H9 (cell line): Measurements from ENCODE around the gene ARHGAP22. TPM values are rescaled to one million over a fixed set of nuclear protein-coding genes. Genes with fewer than 3 reads are reported as not detected.

Experiments used
- DNase-seq: peaks from one replicate; pipeline ENCODE4 v3.0.0-alpha.2; 2017
- H2AFZ ChIP-seq: one replicate; pipeline ENCODE4 v1.6.1; 2013; ENCODE audit warnings: mild to moderate bottlenecking, low read length, control low read depth, moderate library complexity
- H2AK5ac ChIP-seq: 2 replicates; pipeline ENCODE4 v1.6.1; 2013; ENCODE audit warnings: low read length, control low read depth, mixed read lengths; ENCODE audit not compliant: insufficient read length
- H2BK120ac ChIP-seq: one replicate; pipeline ENCODE4 v1.6.1; 2013; ENCODE audit warnings: low read depth, mild to moderate bottlenecking, low read length, control low read depth, inconsistent platforms; ENCODE audit not compliant: poor library complexity, severe bottlenecking
- H2BK12ac ChIP-seq: 2 replicates; pipeline ENCODE4 v1.6.1; 2013; ENCODE audit warnings: low read length, control low read depth, mixed read lengths, low read depth; ENCODE audit not compliant: insufficient read length
- H2BK15ac ChIP-seq: 2 replicates; pipeline ENCODE4 v1.6.1; 2013; ENCODE audit warnings: low read depth, low read length, control low read depth
- H2BK20ac ChIP-seq: one replicate; pipeline ENCODE4 v1.6.1; 2013; ENCODE audit warnings: low read depth, mild to moderate bottlenecking, low read length, control low read depth, inconsistent platforms; ENCODE audit not compliant: poor library complexity, severe bottlenecking
- H2BK5ac ChIP-seq: 2 replicates; pipeline ENCODE4 v1.6.1; 2013; ENCODE audit warnings: low read length, control low read depth, mixed read lengths; ENCODE audit not compliant: insufficient read length
- H3K14ac ChIP-seq: 2 replicates; pipeline ENCODE4 v1.6.1; 2013; ENCODE audit warnings: low read length, control low read depth; ENCODE audit not compliant: insufficient read depth
- H3K18ac ChIP-seq: 2 replicates; pipeline ENCODE4 v1.6.1; 2013; ENCODE audit warnings: low read depth, mild to moderate bottlenecking, mixed read lengths, low read length, control low read depth; ENCODE audit not compliant: insufficient read length
- H3K23ac ChIP-seq: 2 replicates; pipeline ENCODE4 v1.6.1; 2013; ENCODE audit warnings: low read length, control low read depth, mixed read lengths, low read depth; ENCODE audit not compliant: insufficient read length
- H3K23me2 ChIP-seq: 2 replicates; pipeline ENCODE4 v1.6.1; 2013; ENCODE audit warnings: low read depth, mild to moderate bottlenecking, mixed read lengths, low read length, control low read depth; ENCODE audit not compliant: insufficient read length, poor library complexity, severe bottlenecking
- H3K27ac ChIP-seq: 2 replicates; pipeline ENCODE4 v1.5.1; 2013; ENCODE audit warnings: low read length, control low read depth, mixed read lengths, low read depth; ENCODE audit not compliant: insufficient read length
- H3K27me3 ChIP-seq: 2 replicates; pipeline ENCODE4 v1.6.1; 2013; ENCODE audit warnings: low read length, control low read depth, inconsistent platforms; ENCODE audit not compliant: insufficient read depth
- H3K4ac ChIP-seq: 2 replicates; pipeline ENCODE4 v1.6.1; 2013; ENCODE audit warnings: low read depth, mild to moderate bottlenecking, control low read depth, inconsistent platforms, low read length, moderate library complexity
- H3K4me1 ChIP-seq: 2 replicates; pipeline ENCODE4 v1.6.1; 2013; ENCODE audit warnings: low read length, control low read depth, inconsistent platforms; ENCODE audit not compliant: insufficient read depth
- H3K4me2 ChIP-seq: 2 replicates; pipeline ENCODE4 v1.6.1; 2013; ENCODE audit warnings: low read length, control low read depth, mixed read lengths; ENCODE audit not compliant: insufficient read length, insufficient read depth
- H3K56ac ChIP-seq: 2 replicates; pipeline ENCODE4 v1.6.1; 2013; ENCODE audit warnings: low read depth, mild to moderate bottlenecking, mixed read lengths, low read length, control low read depth; ENCODE audit not compliant: insufficient read length
- H3K79me1 ChIP-seq: 2 replicates; pipeline ENCODE4 v1.6.1; 2013; ENCODE audit warnings: low read depth, mild to moderate bottlenecking, moderate library complexity, low read length, control low read depth, inconsistent platforms; ENCODE audit not compliant: insufficient read depth, poor library complexity, severe bottlenecking
- H3K79me2 ChIP-seq: 2 replicates; pipeline ENCODE4 v1.6.1; 2013; ENCODE audit warnings: low read length, control low read depth, inconsistent platforms; ENCODE audit not compliant: insufficient read depth
- H3K9ac ChIP-seq: 2 replicates; pipeline ENCODE4 v1.6.1; 2013; ENCODE audit warnings: low read length, control low read depth, mixed read lengths; ENCODE audit not compliant: insufficient read length; ENCODE audit errors: extremely low read depth
- H3K9me3 ChIP-seq: one replicate; pipeline ENCODE4 v1.6.1; 2013; ENCODE audit warnings: low read depth, low read length, inconsistent platforms; ENCODE audit not compliant: control insufficient read depth
- H3T11ph ChIP-seq: one replicate; pipeline ENCODE4 v1.6.1; 2013; ENCODE audit warnings: mild to moderate bottlenecking, low read length, control low read depth, inconsistent platforms
- H4K20me1 ChIP-seq: one replicate; pipeline ENCODE4 v1.6.1; 2013; ENCODE audit not compliant: control insufficient read depth, insufficient read length, insufficient read depth
- H4K5ac ChIP-seq: 2 replicates; pipeline ENCODE4 v1.6.1; 2013; ENCODE audit warnings: low read depth, mild to moderate bottlenecking, mixed read lengths, low read length, control low read depth; ENCODE audit not compliant: insufficient read length
- H4K8ac ChIP-seq: replicated peaks from 2 replicates; pipeline ENCODE4 v1.6.1; 2013; ENCODE audit warnings: low read length, control low read depth, mixed read lengths, low read depth; ENCODE audit not compliant: insufficient read length
- H4K91ac ChIP-seq: 2 replicates; pipeline ENCODE4 v1.6.1; 2013; ENCODE audit warnings: low read depth, mild to moderate bottlenecking, moderate library complexity, mixed read lengths, low read length, control low read depth; ENCODE audit not compliant: insufficient read length
- H3K27ac Mint-ChIP-seq, 3 experiments: 2 replicates in 2 of 3; 3 replicates in 1 of 3; pipeline ENCODE4 v1.8.0; 2020 to 2021; ENCODE audit warnings: mixed read lengths in 3 of 3, mild to moderate bottlenecking in 1 of 3, moderate library complexity in 1 of 3
- H3K27me3 Mint-ChIP-seq: 2 replicates; pipeline ENCODE4 v1.8.0; 2021; ENCODE audit warnings: low read depth, mild to moderate bottlenecking, moderate library complexity, mixed read lengths
- H3K36me3 Mint-ChIP-seq, 3 experiments: 2 replicates in 2 of 3; 3 replicates in 1 of 3; pipeline ENCODE4 v1.8.0; 2020 to 2021; ENCODE audit warnings: low read depth in 3 of 3, mixed read lengths in 3 of 3; ENCODE audit not compliant: insufficient read depth in 1 of 3
- H3K4me1 Mint-ChIP-seq, 2 experiments: 2 replicates each; pipeline ENCODE4 v1.8.0; 2020; ENCODE audit warnings: mixed read lengths in 2 of 2
- H3K4me3 Mint-ChIP-seq, 2 experiments: 2 replicates in 1 of 2; 3 replicates in 1 of 2; pipeline ENCODE4 v1.8.0; 2020 to 2021; ENCODE audit warnings: mild to moderate bottlenecking in 2 of 2, mixed read lengths in 2 of 2, moderate library complexity in 1 of 2
- H3K9me3 Mint-ChIP-seq, 2 experiments: 2 replicates in 1 of 2; 3 replicates in 1 of 2; pipeline ENCODE4 v1.8.0; 2020; ENCODE audit warnings: mild to moderate bottlenecking in 2 of 2, mixed read lengths in 2 of 2, moderate library complexity in 1 of 2
- CTCF ChIP-seq: fragments of 200-600 bp; sonication (generic); conservative IDR thresholded peaks from 3 replicates; pipeline ENCODE4 v1.8.0; 2021; ENCODE audit warnings: antibody characterized with exemption, mild to moderate bottlenecking
- WGBS: extraction: QIAGEN DNeasy Blood & Tissue Kit; methylation state at CpG from one replicate; pipeline ENCODE4 v1.1.7; 2013; ENCODE audit warnings: missing lambda C conversion rate, low lambda C conversion rate, mixed read lengths; ENCODE audit not compliant: insufficient read length; ENCODE audit errors: extremely low coverage; 5-methylcytosine and 5-hydroxymethylcytosine counted together
- total RNA-seq: library from RNA; stranded (reverse); gene quantifications from 2 replicates; pipeline ENCODE4 v1.2.1, GENCODE V29; 2021

The ARHGAP22 gene
- total RNA-seq, 1 experiment from 2014 or later, result 7.4 TPM

DNA sequence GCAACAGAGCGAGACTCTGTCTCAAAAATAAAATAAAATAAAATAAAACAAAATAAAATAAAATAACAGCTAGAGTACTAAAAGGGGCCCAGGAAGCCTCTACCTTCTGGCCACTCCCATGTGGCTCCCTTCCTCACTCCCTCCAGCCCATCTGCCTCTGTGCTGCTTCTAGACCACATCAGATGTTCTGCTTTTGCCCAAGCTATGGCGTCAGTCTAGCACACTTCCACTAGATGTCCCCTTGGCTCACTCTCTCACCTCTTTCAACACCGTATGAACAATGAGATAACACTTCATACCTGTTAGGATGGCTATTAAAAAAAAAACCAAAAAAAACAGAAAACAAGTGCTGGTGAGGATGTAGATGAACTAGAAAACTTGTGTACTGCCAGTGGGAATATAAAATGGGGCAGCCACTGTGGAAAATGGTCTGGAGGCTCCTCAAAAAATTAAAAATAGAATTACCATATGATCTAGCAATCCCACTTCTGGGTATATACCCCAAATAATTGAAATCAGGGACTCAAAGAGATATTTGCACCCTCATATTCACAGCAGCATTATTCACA lies 132.3 kb downstream of the ARHGAP22 start:
- Histone ChIP-seq H4K20me1 (no peaks in the 10 kb centered on the region), H3K4ac (no peak overlapping the region), H3K27me3 (no peaks in the 10 kb centered on the region), H2BK12ac (no peak overlapping the region), H3K79me1 (no peaks in the 10 kb centered on the region), H4K5ac (no peak overlapping the region), H3K4me2 (no peak overlapping the region), H3K23ac (no peak overlapping the region), H3K18ac (no peak overlapping the region), H2BK120ac (no peak overlapping the region), H2BK5ac (no peak overlapping the region), H3K23me2 (no peaks in the 10 kb centered on the region), H3T11ph (no peak overlapping the region), H3K14ac (no peak overlapping the region), H3K9ac (no peak overlapping the region), H4K8ac (no peak overlapping the region), H4K91ac (no peak overlapping the region), H2BK15ac (no peak overlapping the region), H3K56ac (no peak overlapping the region), H2AK5ac (no peak overlapping the region), H3K9me3 (no peaks in the 10 kb centered on the region), H3K4me1 (peaks cover 11% of the 10 kb centered on the region), H2AFZ (no peak overlapping the region), H2BK20ac (no peak overlapping the region), H3K27ac (no peak overlapping the region), H3K79me2 (no peaks in the 10 kb centered on the region)
- Mint-ChIP-seq H3K27ac (no peak overlapping the region), H3K4me3 (no peak overlapping the region), H3K27me3 (no peaks in the 10 kb centered on the region; the same call in 1 of the 2 replicates), H3K36me3 (peaks cover 7 to 17% (median 9%) of the 10 kb centered on the region in 3 experiments; a peak in 5 of 7 replicates), H3K4me1 (peaks cover 34 to 39% of the 10 kb centered on the region in 2 experiments), H3K9me3 (peaks cover 0 to 4% of the 10 kb centered on the region in 2 experiments; a peak in 2 of 5 replicates)
- no peak; the same call in 2 of the 3 replicates for TF ChIP-seq CTCF
- no CpG with 5 or more reads among the region's 3 CpGs for WGBS
- no peak for DNase-seq
